Endothelial cell (in vitro differentiated cells): ENCODE measurements around the gene NACC1. TPM values are rescaled to one million over a fixed set of nuclear protein-coding genes. Genes with fewer than 3 reads are reported as not detected.

Source experiments
- DNase-seq: peaks from one replicate; pipeline ENCODE4 v3.0.0; 2021; ENCODE audit warnings: low spot score
- H3K27ac Mint-ChIP-seq: one replicate; pipeline ENCODE4 v1.8.0; 2021; ENCODE audit warnings: mixed read lengths, inconsistent platforms; ENCODE audit not compliant: unreplicated experiment
- H3K27me3 Mint-ChIP-seq: one replicate; pipeline ENCODE4 v1.8.0; 2021; ENCODE audit warnings: mild to moderate bottlenecking, moderate library complexity, mixed read lengths, inconsistent platforms; ENCODE audit not compliant: unreplicated experiment
- H3K36me3 Mint-ChIP-seq: one replicate; pipeline ENCODE4 v1.8.0; 2021; ENCODE audit warnings: mild to moderate bottlenecking, low read depth, mixed read lengths, inconsistent platforms; ENCODE audit not compliant: unreplicated experiment
- H3K4me1 Mint-ChIP-seq: one replicate; pipeline ENCODE4 v1.8.0; 2021; ENCODE audit warnings: mild to moderate bottlenecking, mixed read lengths, inconsistent platforms; ENCODE audit not compliant: unreplicated experiment
- H3K4me3 Mint-ChIP-seq: one replicate; pipeline ENCODE4 v1.8.0; 2021; ENCODE audit warnings: mild to moderate bottlenecking, mixed read lengths, inconsistent platforms; ENCODE audit not compliant: unreplicated experiment
- H3K9me3 Mint-ChIP-seq: one replicate; pipeline ENCODE4 v1.8.0; 2021; ENCODE audit warnings: mixed read lengths, inconsistent platforms; ENCODE audit not compliant: unreplicated experiment
- total RNA-seq: library from RNA; stranded (reverse); fragmentation: NEBNext Ultra II Directional; extraction: Animal tissue kit (Norgen Biotek cat#: 25700); gene quantifications from one replicate; pipeline ENCODE4 v1.2.1, GENCODE V29; 2021; ENCODE audit not compliant: unreplicated experiment
- TF ChIP-seq, protein P1 (sequence below): fragments of 200-600 bp; sonication (generic); IDR thresholded peaks from one replicate; pipeline ENCODE4 v1.5.0; 2021; ENCODE audit warnings: antibody characterized with exemption; ENCODE audit not compliant: unreplicated experiment

The NACC1 gene
- total RNA-seq, 1 donor from 2014 or later, result 112 TPM

DNA sequence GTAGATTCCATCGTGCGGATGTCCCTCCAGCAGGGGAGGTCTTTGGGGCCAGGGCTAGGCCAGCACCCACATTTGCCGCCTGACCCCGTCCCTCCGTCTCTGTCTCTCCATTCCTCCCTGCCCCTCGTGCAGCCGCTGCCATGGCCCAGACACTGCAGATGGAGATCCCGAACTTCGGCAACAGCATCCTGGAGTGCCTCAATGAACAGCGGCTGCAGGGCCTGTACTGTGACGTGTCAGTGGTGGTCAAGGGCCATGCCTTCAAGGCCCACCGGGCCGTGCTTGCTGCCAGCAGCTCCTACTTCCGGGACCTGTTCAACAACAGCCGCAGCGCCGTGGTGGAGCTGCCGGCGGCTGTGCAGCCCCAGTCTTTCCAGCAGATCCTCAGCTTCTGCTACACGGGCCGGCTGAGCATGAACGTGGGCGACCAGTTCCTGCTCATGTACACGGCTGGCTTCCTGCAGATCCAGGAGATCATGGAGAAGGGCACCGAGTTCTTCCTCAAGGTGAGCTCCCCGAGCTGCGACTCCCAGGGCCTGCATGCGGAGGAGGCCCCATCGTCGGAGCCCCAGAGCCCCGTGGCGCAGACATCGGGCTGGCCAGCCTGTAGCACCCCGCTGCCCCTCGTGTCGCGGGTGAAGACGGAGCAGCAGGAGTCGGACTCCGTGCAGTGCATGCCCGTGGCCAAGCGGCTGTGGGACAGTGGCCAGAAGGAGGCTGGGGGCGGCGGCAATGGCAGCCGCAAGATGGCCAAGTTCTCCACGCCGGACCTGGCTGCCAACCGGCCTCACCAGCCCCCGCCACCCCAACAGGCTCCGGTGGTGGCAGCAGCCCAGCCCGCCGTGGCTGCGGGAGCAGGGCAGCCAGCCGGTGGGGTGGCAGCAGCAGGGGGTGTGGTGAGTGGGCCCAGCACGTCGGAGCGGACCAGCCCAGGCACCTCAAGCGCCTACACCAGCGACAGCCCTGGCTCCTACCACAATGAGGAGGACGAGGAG is 17.3 kb downstream of the NACC1 start:
- no peak for DNase-seq
- no peak overlapping the region for H3K4me3 Mint-ChIP-seq
- peaks cover 4% of the 10 kb centered on the region for H3K27me3 Mint-ChIP-seq
- TF ChIP-seq, protein P1, sequence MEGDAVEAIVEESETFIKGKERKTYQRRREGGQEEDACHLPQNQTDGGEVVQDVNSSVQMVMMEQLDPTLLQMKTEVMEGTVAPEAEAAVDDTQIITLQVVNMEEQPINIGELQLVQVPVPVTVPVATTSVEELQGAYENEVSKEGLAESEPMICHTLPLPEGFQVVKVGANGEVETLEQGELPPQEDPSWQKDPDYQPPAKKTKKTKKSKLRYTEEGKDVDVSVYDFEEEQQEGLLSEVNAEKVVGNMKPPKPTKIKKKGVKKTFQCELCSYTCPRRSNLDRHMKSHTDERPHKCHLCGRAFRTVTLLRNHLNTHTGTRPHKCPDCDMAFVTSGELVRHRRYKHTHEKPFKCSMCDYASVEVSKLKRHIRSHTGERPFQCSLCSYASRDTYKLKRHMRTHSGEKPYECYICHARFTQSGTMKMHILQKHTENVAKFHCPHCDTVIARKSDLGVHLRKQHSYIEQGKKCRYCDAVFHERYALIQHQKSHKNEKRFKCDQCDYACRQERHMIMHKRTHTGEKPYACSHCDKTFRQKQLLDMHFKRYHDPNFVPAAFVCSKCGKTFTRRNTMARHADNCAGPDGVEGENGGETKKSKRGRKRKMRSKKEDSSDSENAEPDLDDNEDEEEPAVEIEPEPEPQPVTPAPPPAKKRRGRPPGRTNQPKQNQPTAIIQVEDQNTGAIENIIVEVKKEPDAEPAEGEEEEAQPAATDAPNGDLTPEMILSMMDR, result no peak
- peaks cover 12% of the 10 kb centered on the region for H3K4me1 Mint-ChIP-seq
- no peak overlapping the region for H3K27ac Mint-ChIP-seq
- peaks cover 16% of the 10 kb centered on the region for H3K36me3 Mint-ChIP-seq
- no peaks in the 10 kb centered on the region for H3K9me3 Mint-ChIP-seq

DNA sequence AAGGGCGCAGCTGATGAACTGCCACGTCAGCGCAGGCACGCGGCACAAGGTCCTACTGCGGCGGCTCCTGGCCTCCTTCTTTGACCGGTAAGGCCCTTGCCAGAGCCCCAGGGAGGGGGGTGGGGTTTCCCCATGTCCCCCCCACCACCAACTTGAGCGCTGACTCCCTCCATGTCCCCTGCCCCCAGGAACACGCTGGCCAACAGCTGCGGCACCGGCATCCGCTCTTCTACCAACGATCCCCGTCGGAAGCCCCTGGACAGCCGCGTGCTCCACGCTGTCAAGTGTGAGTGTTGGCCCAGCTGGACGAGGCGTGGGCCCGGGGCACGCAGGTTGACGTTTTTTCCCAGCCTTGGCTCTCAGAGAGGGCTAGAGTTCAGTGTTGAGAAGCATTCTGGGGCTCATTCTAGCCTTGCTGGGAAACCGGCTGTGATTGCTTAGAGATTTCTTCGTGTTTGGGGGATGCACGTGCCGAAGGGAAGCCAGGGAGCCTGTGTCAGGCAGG is 19.3 kb downstream of the NACC1 start:
- Mint-ChIP-seq H3K4me1 (peaks cover 4% of the 10 kb centered on the region), H3K4me3 (peak overlapping the region; percentile 74), H3K9me3 (no peaks in the 10 kb centered on the region), H3K27me3 (peaks cover 4% of the 10 kb centered on the region), H3K27ac (peak overlapping the region; percentile 70), H3K36me3 (peaks cover 20% of the 10 kb centered on the region)
- DNase-seq, result no peak
- TF ChIP-seq, protein P1, result no peak

DNA sequence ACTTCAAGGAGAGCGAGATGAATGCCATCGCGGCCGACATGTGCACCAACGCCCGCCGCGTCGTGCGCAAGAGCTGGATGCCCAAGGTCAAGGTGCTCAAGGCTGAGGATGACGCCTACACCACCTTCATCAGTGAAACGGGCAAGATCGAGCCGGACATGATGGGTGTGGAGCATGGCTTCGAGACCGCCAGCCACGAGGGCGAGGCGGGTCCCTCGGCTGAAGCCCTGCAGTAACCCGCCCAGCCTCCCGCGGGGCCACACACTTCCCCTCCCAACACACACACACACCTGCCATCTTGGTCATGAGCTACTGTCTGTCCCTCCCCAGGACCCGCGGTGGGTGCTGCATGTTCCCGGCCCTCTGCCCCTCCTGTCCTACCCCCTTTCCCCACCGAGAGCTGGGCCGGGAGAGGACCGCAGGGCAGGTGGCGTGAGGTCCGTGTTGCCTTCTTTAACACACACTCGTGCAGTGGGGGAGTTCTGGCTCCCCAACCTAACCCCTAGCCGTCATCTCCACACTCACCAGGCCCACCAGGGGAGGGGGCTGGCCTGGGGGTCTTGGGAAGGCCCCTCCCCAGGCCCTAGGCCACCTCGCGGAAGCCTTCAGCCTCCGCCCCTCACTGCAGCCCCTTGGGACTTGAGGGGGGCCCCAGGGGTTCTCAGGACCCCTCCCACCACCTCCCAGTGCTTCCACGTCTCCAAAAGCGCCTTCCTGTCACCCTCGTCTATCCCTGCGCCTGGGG is 20.3 kb downstream of the NACC1 start:
- Mint-ChIP-seq H3K4me1 (peaks cover 4% of the 10 kb centered on the region), H3K27me3 (peaks cover 4% of the 10 kb centered on the region), H3K36me3 (peaks cover 20% of the 10 kb centered on the region), H3K27ac (no peak overlapping the region), H3K9me3 (no peaks in the 10 kb centered on the region), H3K4me3 (no peak overlapping the region)
- TF ChIP-seq, protein P1, result no peak
- no peak for DNase-seq

DNA sequence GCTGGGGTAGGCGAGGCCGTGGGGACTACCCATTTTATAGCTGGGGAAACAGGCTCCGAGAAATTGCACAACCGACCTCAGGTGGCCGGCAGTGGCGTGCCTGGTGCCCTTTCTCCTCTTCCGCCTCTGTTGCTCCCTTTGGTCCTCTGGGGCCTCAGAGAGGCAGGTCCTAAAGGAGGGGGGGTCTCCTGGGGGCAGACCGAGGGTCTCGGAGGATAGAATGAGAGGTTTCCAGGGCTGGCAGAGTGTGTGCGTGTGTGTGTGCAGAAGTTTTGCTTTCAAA is 20.8 kb downstream of the NACC1 start:
- TF ChIP-seq, protein P1, result no peak
- Mint-ChIP-seq H3K4me1 (peaks cover 4% of the 10 kb centered on the region), H3K9me3 (no peaks in the 10 kb centered on the region), H3K36me3 (peaks cover 22% of the 10 kb centered on the region), H3K4me3 (no peak overlapping the region), H3K27me3 (peaks cover 4% of the 10 kb centered on the region), H3K27ac (no peak overlapping the region)
- DNase-seq, result no peak
